H1 (cell line): ENCODE results near the gene FAR1.
A peak's percentile ranks its signal among the peaks of the same experiment; 100 is the strongest.

Experiments
- CTCF ChIP-seq, 3 experiments: IDR thresholded peaks; 1 replicate in 2 of 3; 2 replicates in 1 of 3; pipeline versions ENCODE4 v1.5.1 to v1.6.1; 2011; ENCODE audit warnings: low read length in 3 of 3, mild to moderate bottlenecking in 3 of 3, inconsistent platforms in 2 of 3, low read depth in 1 of 3, moderate library complexity in 1 of 3; ENCODE audit not compliant: insufficient read depth in 1 of 3; ENCODE audit errors: control extremely low read depth in 1 of 3
- E2F6 ChIP-seq: IDR thresholded peaks from 2 replicates; pipeline ENCODE4 v1.6.1; 2012; ENCODE audit warnings: inconsistent platforms
- EP300 ChIP-seq, 2 experiments: IDR thresholded peaks; 1 replicate in 1 of 2; 2 replicates in 1 of 2; pipeline ENCODE4 v1.6.1; 2011 to 2012; ENCODE audit warnings: low read depth in 2 of 2, low read length in 2 of 2, mild to moderate bottlenecking in 2 of 2, borderline replicate concordance in 1 of 2, inconsistent platforms in 1 of 2, moderate library complexity in 1 of 2
- JUND ChIP-seq: IDR thresholded peaks from 2 replicates; pipeline ENCODE4 v1.6.1; 2011; ENCODE audit warnings: mild to moderate bottlenecking, improper control_type of control experiment, low read length
- POLR2A ChIP-seq, 2 experiments: IDR thresholded peaks; 1 replicate in 1 of 2; 2 replicates in 1 of 2; pipeline ENCODE4 v1.6.1; 2011; ENCODE audit warnings: low read depth in 2 of 2, low read length in 2 of 2, mild to moderate bottlenecking in 2 of 2; ENCODE audit errors: control extremely low read depth in 1 of 2

DNA sequence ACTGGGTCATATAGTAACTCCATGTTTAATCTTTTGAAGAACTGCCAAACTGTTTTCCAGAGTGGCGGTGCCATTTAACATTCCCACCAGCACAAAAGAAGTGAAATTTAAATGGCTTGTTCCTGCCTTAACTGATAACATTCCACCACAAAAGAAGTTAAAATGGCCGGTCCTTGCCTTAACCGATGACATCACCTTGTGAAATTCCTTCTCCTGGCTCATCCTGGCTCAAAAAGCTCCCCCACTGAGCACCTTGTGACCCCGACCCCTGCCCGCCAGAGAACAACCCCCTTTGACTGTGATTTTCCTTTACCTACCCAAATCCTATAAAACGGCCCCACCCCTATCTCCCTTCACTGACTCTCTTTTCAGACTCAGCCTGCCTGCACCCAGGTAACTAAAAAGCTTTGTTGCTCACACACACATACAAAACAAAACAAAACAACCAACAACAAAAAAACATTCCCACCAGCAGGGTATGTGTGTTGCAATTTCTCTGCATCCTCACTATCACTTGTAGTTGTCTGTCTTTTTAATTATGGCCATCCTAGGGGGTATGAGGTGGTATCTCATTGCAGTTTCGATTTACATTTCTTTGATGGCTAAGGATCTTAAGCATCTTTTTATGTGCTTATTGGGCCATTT, 109.0 kb downstream of the FAR1 start:
- 0 out of 3 replicates have a peak, but pooled peaks of 1 of the 2 experiments have one; percentile 6 for TF ChIP-seq EP300 (IDR thresholded peaks at IDR 0.05; ENCODE audit: borderline replicate concordance in 1 of 2, low read depth in 2 of 2, low read length in 2 of 2)
- no peak for TF ChIP-seq CTCF (IDR thresholded peaks at IDR 0.05; ENCODE audit: control extremely low read depth in 1 of 3, insufficient read depth in 1 of 3, low read depth in 1 of 3, low read length in 3 of 3)
- TF ChIP-seq E2F6 = no peak
- TF ChIP-seq POLR2A (IDR thresholded peaks at IDR 0.05; ENCODE audit: control extremely low read depth in 1 of 2, low read depth in 2 of 2, low read length in 2 of 2) = no peak
- TF ChIP-seq JUND = peak; percentile 77
